HFFc6 (cell line): ENCODE data around the gene SDHAF1. TPM values are rescaled to one million over a fixed set of nuclear protein-coding genes. Genes with fewer than 3 reads are reported as not detected.
A peak's percentile ranks its signal among the peaks of the same experiment; 100 is the strongest.
"Not testable (repeated sequence)": the region's sequence is repeated elsewhere in the genome, so short reads cannot be mapped to it uniquely, and the experiment has no call there.

Source experiments
- DNase-seq: peaks from one replicate; pipeline ENCODE4 v3.0.0-alpha.2; 2018
- H3K27ac Mint-ChIP-seq: 2 replicates; pipeline ENCODE4 v1.8.0; 2020; ENCODE audit warnings: mild to moderate bottlenecking, mixed read lengths
- H3K27me3 Mint-ChIP-seq: 2 replicates; pipeline ENCODE4 v1.8.0; 2021; ENCODE audit warnings: mild to moderate bottlenecking, moderate library complexity, mixed read lengths; ENCODE audit not compliant: insufficient read depth
- H3K36me3 Mint-ChIP-seq: 2 replicates; pipeline ENCODE4 v1.8.0; 2021; ENCODE audit warnings: low read depth, mixed read lengths
- H3K4me1 Mint-ChIP-seq: 2 replicates; pipeline ENCODE4 v1.8.0; 2020; ENCODE audit warnings: low read depth, mixed read lengths
- H3K4me3 Mint-ChIP-seq: 2 replicates; pipeline ENCODE4 v1.8.0; 2020; ENCODE audit warnings: mild to moderate bottlenecking, moderate library complexity, mixed read lengths
- H3K9me3 Mint-ChIP-seq: 2 replicates; pipeline ENCODE4 v1.8.0; 2020; ENCODE audit warnings: mild to moderate bottlenecking, mixed read lengths
- CTCF ChIP-seq: fragments of 200-600 bp; sonication (generic); IDR thresholded peaks from 2 replicates; pipeline ENCODE4 v1.5.0; 2021; ENCODE audit warnings: antibody characterized with exemption, mild to moderate bottlenecking
- total RNA-seq, 6 experiments: library from RNA; stranded (reverse); fragmentation: NEBNext Ultra II Directional; extraction: Animal tissue kit (Norgen Biotek cat#: 25700); gene quantifications; 2 replicates in 1 of 6; 3 replicates in 5 of 6; pipeline ENCODE4 v1.2.3, GENCODE V29; 2021

SDHAF1 gene
- total RNA-seq, 6 experiments from 2014 or later = 8.2 to 12.5 (median 8.9) TPM

DNA sequence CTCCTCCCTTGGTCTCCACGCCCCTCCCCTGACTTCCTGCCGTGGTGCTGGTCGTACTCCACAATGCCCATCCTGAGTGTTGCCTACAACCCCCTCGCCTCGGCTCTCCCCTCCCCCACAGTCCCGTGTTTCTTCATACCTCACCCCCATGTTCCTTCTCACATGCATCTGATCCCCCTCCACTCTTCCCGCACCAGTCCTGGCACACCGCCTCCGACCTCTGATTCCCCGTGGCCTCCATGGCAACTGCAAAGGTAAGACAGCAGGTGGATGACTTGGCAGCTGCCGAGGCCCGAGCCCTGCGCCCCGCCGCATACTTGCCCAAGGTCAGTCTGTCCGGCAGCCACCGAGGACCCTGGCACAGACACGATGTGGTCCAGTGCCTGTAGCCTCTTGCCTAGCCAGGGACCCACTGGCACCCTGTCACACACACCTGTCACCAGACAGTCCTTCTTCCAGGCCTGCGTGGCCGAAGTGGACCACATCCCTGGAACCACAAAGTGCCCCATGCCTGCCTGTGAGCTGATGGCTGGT, 16.1 kb upstream of the SDHAF1 start:
- H3K4me1 Mint-ChIP-seq = no peaks in the 10 kb centered on the region
- no peak for DNase-seq
- peaks cover 17% of the 10 kb centered on the region for H3K27me3 Mint-ChIP-seq
- H3K36me3 Mint-ChIP-seq = no peaks in the 10 kb centered on the region
- no peak overlapping the region for H3K4me3 Mint-ChIP-seq
- no peak for TF ChIP-seq CTCF
- H3K9me3 Mint-ChIP-seq = no peaks in the 10 kb centered on the region
- H3K27ac Mint-ChIP-seq = no peak overlapping the region

DNA sequence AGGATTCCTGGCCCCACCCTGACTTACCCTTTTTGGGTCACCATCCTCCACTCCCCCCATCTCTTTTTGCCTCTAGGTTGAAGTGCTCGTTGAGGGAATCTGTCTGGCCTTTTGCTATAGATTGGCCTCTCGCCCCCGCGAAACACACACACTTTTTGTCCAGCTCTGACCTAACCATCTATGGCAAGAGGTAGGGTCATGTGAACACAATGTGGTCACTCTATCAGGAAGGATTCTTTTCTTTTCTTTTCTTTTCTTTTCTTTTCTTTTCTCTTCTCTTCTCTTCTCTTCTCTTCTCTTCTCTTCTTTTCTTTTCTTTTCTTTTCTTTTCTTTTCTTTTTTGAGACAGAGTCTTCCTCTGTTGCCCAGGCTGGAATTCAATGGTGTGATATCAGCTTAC, 14.0 kb upstream of the SDHAF1 start:
- not testable (repeated sequence) for DNase-seq, H3K36me3 Mint-ChIP-seq, H3K9me3 Mint-ChIP-seq, H3K27ac Mint-ChIP-seq, H3K4me3 Mint-ChIP-seq, H3K4me1 Mint-ChIP-seq
- peaks cover 30% of the 10 kb centered on the region for H3K27me3 Mint-ChIP-seq

DNA sequence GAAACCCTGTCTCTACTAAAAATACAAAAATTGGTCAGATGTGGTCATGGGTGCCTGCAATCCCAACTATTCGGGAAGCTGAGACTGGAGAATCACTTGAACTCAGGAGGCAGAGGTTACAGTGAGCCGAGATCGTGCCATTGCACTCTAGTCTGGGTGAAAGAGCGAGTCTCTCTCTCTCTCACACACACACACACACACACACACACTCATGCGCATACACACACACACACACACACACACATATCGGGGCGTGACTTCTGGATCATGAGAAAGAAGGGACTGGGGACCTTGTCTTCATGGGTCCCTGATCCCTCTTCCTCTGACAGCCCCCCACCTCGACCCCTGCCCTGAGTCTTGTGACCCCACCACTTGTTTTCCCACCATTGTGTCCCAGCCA, 11.8 kb upstream of the SDHAF1 start:
- no peaks in the 10 kb centered on the region for H3K4me1 Mint-ChIP-seq
- no peak overlapping the region for H3K27ac Mint-ChIP-seq
- no peak for DNase-seq
- peaks cover 36% of the 10 kb centered on the region for H3K27me3 Mint-ChIP-seq
- no peak for TF ChIP-seq CTCF
- no peak overlapping the region for H3K4me3 Mint-ChIP-seq
- no peaks in the 10 kb centered on the region for H3K9me3 Mint-ChIP-seq
- no peaks in the 10 kb centered on the region for H3K36me3 Mint-ChIP-seq

GRCh38 chr19:35986111-35986510, 8.9 kb upstream of the SDHAF1 start:
- H3K4me3 Mint-ChIP-seq = no peak overlapping the region
- DNase-seq = no peak
- H3K9me3 Mint-ChIP-seq = 0 out of 2 replicates have a peak, but pooled peaks cover 4% of the 10 kb centered on the region
- no peak for TF ChIP-seq CTCF
- H3K4me1 Mint-ChIP-seq = no peaks in the 10 kb centered on the region
- no peaks in the 10 kb centered on the region for H3K36me3 Mint-ChIP-seq
- no peak overlapping the region for H3K27ac Mint-ChIP-seq
- H3K27me3 Mint-ChIP-seq = peaks cover 53% of the 10 kb centered on the region

DNA sequence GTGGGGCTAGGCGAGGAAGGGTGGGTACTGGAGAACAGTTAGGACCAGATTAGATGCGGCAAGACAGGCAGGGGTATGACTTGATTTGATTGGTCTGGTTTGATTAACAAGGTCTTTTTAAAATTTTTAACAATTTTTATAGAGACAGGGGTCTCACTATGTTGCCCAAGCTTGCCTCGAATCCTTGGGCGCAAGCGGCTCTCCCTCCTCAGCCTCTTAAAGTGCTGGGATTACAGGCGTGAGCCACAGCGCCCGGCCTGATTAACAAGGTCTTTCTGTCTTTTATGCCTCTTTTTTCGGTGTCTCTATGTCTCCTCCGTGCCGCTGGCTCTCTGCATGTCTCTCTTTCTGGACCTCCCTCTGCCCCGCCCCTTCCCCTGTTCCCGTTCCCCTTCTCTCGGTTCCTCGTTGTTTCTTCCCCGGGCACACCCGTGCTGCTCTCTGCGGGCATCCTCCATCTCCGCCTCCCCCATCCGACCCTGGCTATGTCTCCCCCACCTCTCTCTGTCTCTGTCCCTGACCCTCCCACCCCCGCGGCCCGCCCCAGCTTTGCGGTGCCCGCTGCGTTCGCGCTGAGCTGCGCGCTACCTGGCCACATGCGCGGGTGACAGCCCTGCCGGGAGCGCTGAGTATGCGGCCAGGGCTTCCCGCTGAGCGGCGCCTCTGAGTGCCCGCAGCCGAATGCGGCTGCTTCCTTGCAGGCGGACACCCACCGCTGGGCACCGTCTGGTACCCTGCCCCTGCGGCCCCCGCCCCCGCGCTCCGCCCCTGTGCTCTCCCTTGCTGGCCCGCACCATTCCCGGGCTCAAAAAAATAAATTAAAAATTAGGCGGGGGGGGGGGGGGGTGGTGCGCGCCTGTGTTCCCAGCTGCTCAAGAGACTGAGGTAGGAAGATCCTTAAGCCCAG, 8.1 kb upstream of the SDHAF1 start:
- no peaks in the 10 kb centered on the region for H3K4me1 Mint-ChIP-seq
- H3K4me3 Mint-ChIP-seq = 0 out of 2 replicates have a peak overlapping the region, but pooled peaks have one; percentile 10
- DNase-seq = no peak
- H3K27me3 Mint-ChIP-seq = peaks cover 55% of the 10 kb centered on the region
- H3K27ac Mint-ChIP-seq = no peak overlapping the region
- no peak for TF ChIP-seq CTCF
- no peaks in the 10 kb centered on the region for H3K36me3 Mint-ChIP-seq
- H3K9me3 Mint-ChIP-seq = 0 out of 2 replicates have a peak, but pooled peaks cover 4% of the 10 kb centered on the region

DNA sequence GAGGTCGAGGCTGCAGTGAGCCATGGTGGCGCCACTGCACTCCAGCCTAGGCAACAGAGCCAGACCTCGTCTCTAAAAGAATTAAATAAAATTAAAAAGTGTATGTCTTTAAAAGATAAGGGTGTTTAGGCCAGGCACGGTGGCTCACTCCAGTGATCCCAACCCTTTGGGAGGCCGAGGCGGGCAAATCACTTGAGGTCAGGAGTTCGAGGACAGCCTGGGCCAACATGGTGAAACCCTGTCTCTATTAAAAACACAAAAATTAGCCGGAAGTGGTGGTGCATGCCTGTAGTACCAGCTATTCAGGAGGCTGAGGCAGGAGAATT, 7.5 kb upstream of the SDHAF1 start:
- peaks cover 54% of the 10 kb centered on the region for H3K27me3 Mint-ChIP-seq
- TF ChIP-seq CTCF = no peak
- 0 out of 2 replicates have a peak, but pooled peaks cover 4% of the 10 kb centered on the region for H3K9me3 Mint-ChIP-seq
- H3K36me3 Mint-ChIP-seq = no peaks in the 10 kb centered on the region
- H3K4me3 Mint-ChIP-seq = no peak overlapping the region
- no peak for DNase-seq
- no peak overlapping the region for H3K27ac Mint-ChIP-seq
- no peaks in the 10 kb centered on the region for H3K4me1 Mint-ChIP-seq
